HepG2 (cell line): ENCODE data around the gene TMEM87B. TPM values are rescaled to one million over a fixed set of nuclear protein-coding genes. Genes with fewer than 3 reads are reported as not detected.

Experiments used
- FIP1L1 ChIP-seq: fragments of 200-400 bp; formaldehyde crosslinking; IDR thresholded peaks from 2 replicates; pipeline ENCODE4 v1.6.1; 2018; ENCODE audit warnings: low read depth, mild to moderate bottlenecking, low read length, moderate library complexity, borderline replicate concordance; ENCODE audit not compliant: insufficient read depth
- HIVEP1 ChIP-seq: sonication (generic); formaldehyde crosslinking; IDR thresholded peaks from 2 replicates; pipeline ENCODE4 v1.4.0; 2020; ENCODE audit warnings: mild to moderate bottlenecking, missing genetic modification reagents
- MAF1 ChIP-seq: sonication (generic); formaldehyde crosslinking; IDR thresholded peaks from 2 replicates; pipeline ENCODE4 v1.5.0; 2020; ENCODE audit warnings: missing genetic modification reagents, borderline replicate concordance
- NBN ChIP-seq: fragments of 450-650 bp; conservative IDR thresholded peaks from 2 replicates; pipeline ENCODE4 v1.6.1; 2017
- NCOA5 ChIP-seq: sonication (generic); formaldehyde crosslinking; IDR thresholded peaks from 2 replicates; pipeline ENCODE4 v1.4.0; 2020; ENCODE audit warnings: missing genetic modification reagents
- NR3C1 ChIP-seq: sonication (generic); formaldehyde crosslinking; IDR thresholded peaks from 2 replicates; pipeline ENCODE4 v1.4.0; 2020; ENCODE audit warnings: missing genetic modification reagents
- PAX8 ChIP-seq: sonication (generic); formaldehyde crosslinking; IDR thresholded peaks from 2 replicates; pipeline ENCODE4 v1.8.0; 2022; ENCODE audit warnings: mild to moderate bottlenecking, missing genetic modification reagents, borderline replicate concordance
- POLR2AphosphoS2 ChIP-seq: IDR thresholded peaks from 2 replicates; pipeline ENCODE4 v1.6.1; 2011; ENCODE audit warnings: low read depth, low read length, improper control_type of control experiment
- SIX4 ChIP-seq: sonication (generic); formaldehyde crosslinking; IDR thresholded peaks from 2 replicates; pipeline ENCODE4 v1.4.0; 2020; ENCODE audit warnings: missing genetic modification reagents
- ZNF331 ChIP-seq: sonication (generic); formaldehyde crosslinking; IDR thresholded peaks from 2 replicates; pipeline ENCODE4 v1.4.0; 2020; ENCODE audit warnings: missing genetic modification reagents
- ZNF431 ChIP-seq: sonication (generic); formaldehyde crosslinking; IDR thresholded peaks from 2 replicates; pipeline ENCODE4 v1.9.0; 2022; ENCODE audit warnings: missing genetic modification reagents, low read depth, mild to moderate bottlenecking, borderline replicate concordance
- ZNF781 ChIP-seq: sonication (generic); formaldehyde crosslinking; IDR thresholded peaks from 2 replicates; pipeline ENCODE4 v1.5.1; 2020; ENCODE audit warnings: borderline replicate concordance, mild to moderate bottlenecking, missing genetic modification reagents; ENCODE audit errors: not compliant biosample characterization
- polyA plus RNA-seq, 8 experiments: library from polyadenylated mRNA; depleted of rRNA in 3 of 8; stranded (reverse) in 7 of 8; unstranded in 1 of 8; fragments of >200 nt; fragmentation: Illumina TruSeq in 4 of 8; extraction: Trizol in 4 of 8; gene quantifications; 2 replicates each; pipeline versions ENCODE4 v1.2.1 to v1.2.3, GENCODE V29; 2011 to 2016; ENCODE audit warnings: low read depth in 4 of 8, missing spikeins in 1 of 8, mixed read lengths in 1 of 8; ENCODE audit not compliant: insufficient read depth in 1 of 8
- total RNA-seq, 5 experiments: library from RNA; depleted of rRNA; stranded (reverse); fragments of >200 nt; fragmentation: Illumina TruSeq; extraction: Trizol; gene quantifications; 2 replicates each; pipeline ENCODE4 v1.2.3, GENCODE V29; 2016; ENCODE audit warnings: low read depth in 1 of 5
- TF ChIP-seq, protein P1 (sequence below), 2 experiments: fragments of 450-650 bp in 1 of 2; sonication (generic) in 1 of 2; formaldehyde crosslinking in 1 of 2; IDR thresholded peaks; 2 replicates each; pipeline versions ENCODE4 v1.6.1 to v1.8.0; 2016 to 2022; ENCODE audit warnings: antibody characterized with exemption in 1 of 2, mild to moderate bottlenecking in 1 of 2, missing genetic modification reagents in 1 of 2
- TF ChIP-seq, protein P2 (sequence below): sonication (generic); formaldehyde crosslinking; IDR thresholded peaks from 2 replicates; pipeline ENCODE4 v1.5.0; 2020; ENCODE audit warnings: missing genetic modification reagents
- TF ChIP-seq, protein P3 (sequence below): sonication (generic); formaldehyde crosslinking; IDR thresholded peaks from 2 replicates; pipeline ENCODE4 v1.4.0; 2020; ENCODE audit warnings: missing genetic modification reagents
- TF ChIP-seq, protein P4 (sequence below): sonication (generic); formaldehyde crosslinking; IDR thresholded peaks from 2 replicates; pipeline ENCODE4 v1.8.1; 2023; ENCODE audit warnings: mild to moderate bottlenecking, missing genetic modification reagents, borderline replicate concordance
- TF ChIP-seq, protein P5 (sequence below): sonication (generic); formaldehyde crosslinking; IDR thresholded peaks from 2 replicates; pipeline ENCODE4 v1.9.0; 2021; ENCODE audit warnings: missing genetic modification reagents, borderline replicate concordance

TMEM87B gene
- total and polyA plus RNA-seq, 2 of the 13 experiments (the other 11 are each of a cell fraction or from before 2014, with no cell fraction given) = 15.1 to 16.2 TPM

DNA sequence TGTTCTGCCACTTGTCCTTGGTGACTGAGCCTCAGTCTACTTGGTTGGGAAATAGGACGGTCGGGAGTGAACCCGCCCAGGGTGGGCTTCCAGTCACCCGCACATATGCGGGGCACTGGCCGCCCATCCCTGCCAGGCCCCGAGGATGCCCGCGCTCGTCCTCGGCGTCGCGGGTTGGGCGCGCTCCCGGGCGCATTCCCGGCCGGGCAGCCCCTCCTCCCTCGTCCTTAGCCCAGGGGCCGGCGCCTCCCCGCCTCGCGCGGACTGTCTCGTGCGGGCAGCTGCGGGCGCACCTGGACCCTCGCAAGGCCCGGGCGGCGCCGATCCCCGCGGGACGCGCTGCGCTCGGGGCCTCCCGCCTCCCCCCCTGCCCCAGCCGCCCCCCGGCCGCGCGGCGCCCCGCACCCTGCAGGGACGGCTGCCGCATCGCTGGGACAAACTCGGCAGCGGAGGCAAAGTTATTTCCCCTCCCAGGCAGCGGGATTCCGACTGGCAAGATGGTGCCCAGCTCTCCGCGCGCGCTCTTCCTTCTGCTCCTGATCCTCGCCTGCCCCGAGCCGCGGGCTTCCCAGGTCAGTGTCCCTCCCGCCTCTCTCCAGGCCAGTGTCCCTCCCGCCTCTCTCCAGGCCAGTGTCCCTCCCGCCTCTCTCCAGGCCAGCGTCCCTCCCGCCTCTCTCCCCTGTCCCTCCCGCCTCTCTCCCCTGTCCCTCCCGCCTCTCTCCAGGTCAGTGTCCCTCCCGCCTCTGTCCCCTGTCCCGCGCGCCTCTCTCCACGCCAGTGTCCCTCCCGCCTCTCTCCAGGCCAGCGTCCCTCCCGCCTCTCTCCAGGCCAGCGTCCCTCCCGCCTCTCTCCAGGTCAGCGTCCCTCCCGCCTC is 83.3 kb downstream of the TMEM87B start, which contains the start of gene FBLN7 (continued):
- TF ChIP-seq, protein P1, sequence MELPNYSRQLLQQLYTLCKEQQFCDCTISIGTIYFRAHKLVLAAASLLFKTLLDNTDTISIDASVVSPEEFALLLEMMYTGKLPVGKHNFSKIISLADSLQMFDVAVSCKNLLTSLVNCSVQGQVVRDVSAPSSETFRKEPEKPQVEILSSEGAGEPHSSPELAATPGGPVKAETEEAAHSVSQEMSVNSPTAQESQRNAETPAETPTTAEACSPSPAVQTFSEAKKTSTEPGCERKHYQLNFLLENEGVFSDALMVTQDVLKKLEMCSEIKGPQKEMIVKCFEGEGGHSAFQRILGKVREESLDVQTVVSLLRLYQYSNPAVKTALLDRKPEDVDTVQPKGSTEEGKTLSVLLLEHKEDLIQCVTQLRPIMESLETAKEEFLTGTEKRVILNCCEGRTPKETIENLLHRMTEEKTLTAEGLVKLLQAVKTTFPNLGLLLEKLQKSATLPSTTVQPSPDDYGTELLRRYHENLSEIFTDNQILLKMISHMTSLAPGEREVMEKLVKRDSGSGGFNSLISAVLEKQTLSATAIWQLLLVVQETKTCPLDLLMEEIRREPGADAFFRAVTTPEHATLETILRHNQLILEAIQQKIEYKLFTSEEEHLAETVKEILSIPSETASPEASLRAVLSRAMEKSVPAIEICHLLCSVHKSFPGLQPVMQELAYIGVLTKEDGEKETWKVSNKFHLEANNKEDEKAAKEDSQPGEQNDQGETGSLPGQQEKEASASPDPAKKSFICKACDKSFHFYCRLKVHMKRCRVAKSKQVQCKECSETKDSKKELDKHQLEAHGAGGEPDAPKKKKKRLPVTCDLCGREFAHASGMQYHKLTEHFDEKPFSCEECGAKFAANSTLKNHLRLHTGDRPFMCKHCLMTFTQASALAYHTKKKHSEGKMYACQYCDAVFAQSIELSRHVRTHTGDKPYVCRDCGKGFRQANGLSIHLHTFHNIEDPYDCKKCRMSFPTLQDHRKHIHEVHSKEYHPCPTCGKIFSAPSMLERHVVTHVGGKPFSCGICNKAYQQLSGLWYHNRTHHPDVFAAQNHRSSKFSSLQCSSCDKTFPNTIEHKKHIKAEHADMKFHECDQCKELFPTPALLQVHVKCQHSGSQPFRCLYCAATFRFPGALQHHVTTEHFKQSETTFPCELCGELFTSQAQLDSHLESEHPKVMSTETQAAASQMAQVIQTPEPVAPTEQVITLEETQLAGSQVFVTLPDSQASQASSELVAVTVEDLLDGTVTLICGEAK (IDR thresholded peaks at IDR 0.05) = no peak
- TF ChIP-seq, protein P1 (CRISPR knock-in tag; IDR thresholded peaks at IDR 0.05) = peak; percentile 24; the same call in 1 of the 2 replicates
- no peak for TF ChIP-seq NR3C1 (CRISPR knock-in tag)
- TF ChIP-seq, protein P2, sequence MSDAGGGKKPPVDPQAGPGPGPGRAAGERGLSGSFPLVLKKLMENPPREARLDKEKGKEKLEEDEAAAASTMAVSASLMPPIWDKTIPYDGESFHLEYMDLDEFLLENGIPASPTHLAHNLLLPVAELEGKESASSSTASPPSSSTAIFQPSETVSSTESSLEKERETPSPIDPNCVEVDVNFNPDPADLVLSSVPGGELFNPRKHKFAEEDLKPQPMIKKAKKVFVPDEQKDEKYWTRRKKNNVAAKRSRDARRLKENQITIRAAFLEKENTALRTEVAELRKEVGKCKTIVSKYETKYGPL (CRISPR knock-in tag) = no peak
- TF ChIP-seq, protein P3, sequence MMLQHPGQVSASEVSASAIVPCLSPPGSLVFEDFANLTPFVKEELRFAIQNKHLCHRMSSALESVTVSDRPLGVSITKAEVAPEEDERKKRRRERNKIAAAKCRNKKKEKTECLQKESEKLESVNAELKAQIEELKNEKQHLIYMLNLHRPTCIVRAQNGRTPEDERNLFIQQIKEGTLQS (CRISPR knock-in tag) = no peak
- no peak for TF ChIP-seq MAF1
- no peak for TF ChIP-seq ZNF781 (CRISPR knock-in tag)
- no peak for TF ChIP-seq ZNF431
- TF ChIP-seq FIP1L1 = no peak
- TF ChIP-seq NCOA5 = no peak
- TF ChIP-seq, protein P4, sequence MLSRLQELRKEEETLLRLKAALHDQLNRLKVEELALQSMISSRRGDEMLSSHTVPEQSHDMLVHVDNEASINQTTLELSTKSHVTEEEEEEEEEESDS (CRISPR knock-in tag) = no peak
- no peak for TF ChIP-seq NBN
- no peak for TF ChIP-seq POLR2AphosphoS2
- TF ChIP-seq SIX4 (CRISPR knock-in tag) = no peak
- TF ChIP-seq, protein P5, sequence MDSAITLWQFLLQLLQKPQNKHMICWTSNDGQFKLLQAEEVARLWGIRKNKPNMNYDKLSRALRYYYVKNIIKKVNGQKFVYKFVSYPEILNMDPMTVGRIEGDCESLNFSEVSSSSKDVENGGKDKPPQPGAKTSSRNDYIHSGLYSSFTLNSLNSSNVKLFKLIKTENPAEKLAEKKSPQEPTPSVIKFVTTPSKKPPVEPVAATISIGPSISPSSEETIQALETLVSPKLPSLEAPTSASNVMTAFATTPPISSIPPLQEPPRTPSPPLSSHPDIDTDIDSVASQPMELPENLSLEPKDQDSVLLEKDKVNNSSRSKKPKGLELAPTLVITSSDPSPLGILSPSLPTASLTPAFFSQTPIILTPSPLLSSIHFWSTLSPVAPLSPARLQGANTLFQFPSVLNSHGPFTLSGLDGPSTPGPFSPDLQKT (CRISPR knock-in tag) = no peak
- no peak for TF ChIP-seq PAX8 (CRISPR knock-in tag)
- TF ChIP-seq HIVEP1 (CRISPR knock-in tag) = no peak
- no peak for TF ChIP-seq ZNF331
